ENCODE measurements around the gene LSM7. TPM values are rescaled to one million over a fixed set of nuclear protein-coding genes. Genes with fewer than 3 reads are reported as not detected.

The LSM7 gene
- polyA plus RNA-seq, 3 donors, result 98.6 to 312 (median 132) TPM

DNA sequence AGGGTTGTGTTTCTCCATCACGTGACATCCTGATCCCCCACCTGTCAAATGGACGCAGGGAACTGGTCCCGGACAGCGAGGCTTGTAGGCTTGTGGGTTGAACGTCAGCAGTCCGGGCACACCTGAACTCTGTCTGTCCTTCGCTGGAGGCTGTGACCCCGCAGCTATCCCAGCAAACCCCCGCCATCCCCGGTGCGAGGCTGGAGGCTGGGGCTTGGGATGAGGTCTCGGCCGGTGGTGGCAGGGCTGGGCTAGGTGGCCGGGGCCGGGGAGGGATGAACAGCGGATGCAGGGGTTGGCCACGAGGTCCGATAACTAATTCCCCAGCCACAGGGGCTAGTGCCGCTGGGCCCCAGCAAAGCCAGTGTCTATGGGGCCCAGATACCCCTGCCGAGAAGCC, 8.8 kb downstream of the LSM7 start:
- no peak for DNase-seq
- Mint-ChIP-seq H3K4me3 (no peak overlapping the region), H3K36me3 (peaks cover 17 to 44% of the 10 kb centered on the region in 2 donors), H3K27me3 (ENCODE audit: low read depth in 3 of 3) (peaks cover 0 to 7% (median 0%) of the 10 kb centered on the region in 3 donors), H3K4me1 (peaks cover 16% of the 10 kb centered on the region), H3K27ac (no peak overlapping the region), H3K9me3 (peaks cover 7 to 13% (median 12%) of the 10 kb centered on the region in 7 donors)
- intact Hi-C loops (cut with micrococcal nuclease), result loop anchor here (5.0 kb wide), 3 partner anchors 42 to 167 kb away; partner anchors contain the start of genes AP3D1 (in 2 of the 2), PLEKHJ1 (in 1 of the 2) and SF3A2 (in 1 of the 2)
- H3K27me3 ChIP-seq (ENCODE audit: control insufficient read depth in 2 of 2, insufficient read depth in 2 of 2, low read length in 2 of 2), result no peaks in the 10 kb centered on the region
- no peak overlapping the region for H3K9ac ChIP-seq (ENCODE audit: insufficient read depth, low read length, poor library complexity, severe bottlenecking)
- TF ChIP-seq, protein P1, sequence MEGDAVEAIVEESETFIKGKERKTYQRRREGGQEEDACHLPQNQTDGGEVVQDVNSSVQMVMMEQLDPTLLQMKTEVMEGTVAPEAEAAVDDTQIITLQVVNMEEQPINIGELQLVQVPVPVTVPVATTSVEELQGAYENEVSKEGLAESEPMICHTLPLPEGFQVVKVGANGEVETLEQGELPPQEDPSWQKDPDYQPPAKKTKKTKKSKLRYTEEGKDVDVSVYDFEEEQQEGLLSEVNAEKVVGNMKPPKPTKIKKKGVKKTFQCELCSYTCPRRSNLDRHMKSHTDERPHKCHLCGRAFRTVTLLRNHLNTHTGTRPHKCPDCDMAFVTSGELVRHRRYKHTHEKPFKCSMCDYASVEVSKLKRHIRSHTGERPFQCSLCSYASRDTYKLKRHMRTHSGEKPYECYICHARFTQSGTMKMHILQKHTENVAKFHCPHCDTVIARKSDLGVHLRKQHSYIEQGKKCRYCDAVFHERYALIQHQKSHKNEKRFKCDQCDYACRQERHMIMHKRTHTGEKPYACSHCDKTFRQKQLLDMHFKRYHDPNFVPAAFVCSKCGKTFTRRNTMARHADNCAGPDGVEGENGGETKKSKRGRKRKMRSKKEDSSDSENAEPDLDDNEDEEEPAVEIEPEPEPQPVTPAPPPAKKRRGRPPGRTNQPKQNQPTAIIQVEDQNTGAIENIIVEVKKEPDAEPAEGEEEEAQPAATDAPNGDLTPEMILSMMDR (IDR thresholded peaks at IDR 0.05), result no peak
- no peak overlapping the region for H3K4me3 ChIP-seq (replicated peaks in 1 of 3; ENCODE audit: low read depth in 2 of 3, low read length in 3 of 3)
- H4K20me1 ChIP-seq (ENCODE audit: insufficient read depth, low read length), result peaks cover 4% of the 10 kb centered on the region
- H3K4me1 ChIP-seq (ENCODE audit: control insufficient read depth in 1 of 2, insufficient read depth in 2 of 2, low read length in 2 of 2), result peaks cover 15 to 21% of the 10 kb centered on the region in 2 donors
- no peak overlapping the region for H2AFZ ChIP-seq (ENCODE audit: insufficient read depth, low read depth, low read length, poor library complexity, severe bottlenecking)
- no peak overlapping the region for H3K4me2 ChIP-seq (replicated peaks; ENCODE audit: extremely low read depth, low read length, poor library complexity, severe bottlenecking)
- peaks cover 2% of the 10 kb centered on the region for H3K79me2 ChIP-seq (ENCODE audit: insufficient read depth, low read length)
- 92% methylated on average over 20 of the region's 20 CpGs for whole genome bisulfite sequencing (ENCODE audit: insufficient coverage)
- H3K36me3 ChIP-seq (replicated peaks in 1 of 2; ENCODE audit: control insufficient read depth in 1 of 2, insufficient read depth in 2 of 2, low read length in 2 of 2), result peaks cover 21 to 31% of the 10 kb centered on the region in 2 donors
- peaks cover 0 to 9% of the 10 kb centered on the region in 2 donors for H3K9me3 ChIP-seq (replicated peaks in 1 of 2; ENCODE audit: control insufficient read depth in 1 of 2, insufficient read depth in 1 of 2, low read length in 2 of 2)
- H3K27ac ChIP-seq (ENCODE audit: low read depth in 1 of 2, low read length in 2 of 2), result no peak overlapping the region

DNA sequence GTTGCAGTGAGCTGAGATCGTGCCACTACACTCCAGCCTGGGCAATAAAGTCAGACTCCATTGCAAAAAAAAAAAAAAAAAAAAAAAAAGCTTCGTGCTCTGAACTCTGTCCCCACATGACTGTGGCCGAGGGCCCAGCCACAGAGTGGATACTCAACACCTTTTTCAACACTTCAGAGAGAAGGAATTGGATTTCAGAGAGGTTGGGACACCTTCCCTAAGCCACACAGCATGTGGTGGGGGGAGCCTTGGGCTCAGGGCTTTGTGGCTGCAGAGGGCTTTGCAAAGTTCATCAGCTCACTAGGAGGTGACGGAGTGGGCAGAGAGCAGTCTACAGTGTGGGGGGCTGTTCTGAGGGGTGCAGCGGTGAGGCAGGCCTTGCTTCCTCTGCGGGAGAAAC, 9.5 kb downstream of the LSM7 start:
- H3K9ac ChIP-seq (ENCODE audit: insufficient read depth, low read length, poor library complexity, severe bottlenecking), result no peak overlapping the region
- no peaks in the 10 kb centered on the region for H4K20me1 ChIP-seq (ENCODE audit: insufficient read depth, low read length)
- peaks cover 16% of the 10 kb centered on the region for H3K4me1 Mint-ChIP-seq
- H2AFZ ChIP-seq (ENCODE audit: insufficient read depth, low read depth, low read length, poor library complexity, severe bottlenecking), result no peak overlapping the region
- H3K27ac ChIP-seq (ENCODE audit: low read depth in 1 of 2, low read length in 2 of 2), result no peak overlapping the region
- H3K36me3 ChIP-seq (replicated peaks in 1 of 2; ENCODE audit: control insufficient read depth in 1 of 2, insufficient read depth in 2 of 2, low read length in 2 of 2), result peaks cover 17 to 25% of the 10 kb centered on the region in 2 donors
- DNase-seq, result no peak
- H3K4me3 ChIP-seq (replicated peaks in 1 of 3; ENCODE audit: low read depth in 2 of 3, low read length in 3 of 3), result no peak overlapping the region
- H3K79me2 ChIP-seq (ENCODE audit: insufficient read depth, low read length), result no peaks in the 10 kb centered on the region
- no peak overlapping the region for H3K27ac Mint-ChIP-seq
- peaks cover 8 to 17% (median 13%) of the 10 kb centered on the region in 7 donors for H3K9me3 Mint-ChIP-seq
- TF ChIP-seq, protein P1 (IDR thresholded peaks at IDR 0.05), result no peak
- H3K9me3 ChIP-seq (replicated peaks in 1 of 2; ENCODE audit: control insufficient read depth in 1 of 2, insufficient read depth in 1 of 2, low read length in 2 of 2), result peaks cover 0 to 10% of the 10 kb centered on the region in 2 donors
- H3K4me3 Mint-ChIP-seq, result no peak overlapping the region
- peaks cover 0 to 10% (median 0%) of the 10 kb centered on the region in 3 donors for H3K27me3 Mint-ChIP-seq (ENCODE audit: low read depth in 3 of 3)
- peaks cover 15 to 21% of the 10 kb centered on the region in 2 donors for H3K4me1 ChIP-seq (ENCODE audit: control insufficient read depth in 1 of 2, insufficient read depth in 2 of 2, low read length in 2 of 2)
- no peaks in the 10 kb centered on the region for H3K27me3 ChIP-seq (ENCODE audit: control insufficient read depth in 2 of 2, insufficient read depth in 2 of 2, low read length in 2 of 2)
- intact Hi-C loops (cut with micrococcal nuclease), result loop anchor here (5.0 kb wide), 3 partner anchors 42 to 167 kb away; partner anchors contain the start of genes AP3D1 (in 2 of the 2), PLEKHJ1 (in 1 of the 2) and SF3A2 (in 1 of the 2)
- no peak overlapping the region for H3K4me2 ChIP-seq (replicated peaks; ENCODE audit: extremely low read depth, low read length, poor library complexity, severe bottlenecking)
- H3K36me3 Mint-ChIP-seq, result peaks cover 11 to 38% of the 10 kb centered on the region in 2 donors
- WGBS (ENCODE audit: insufficient coverage), result 33% methylated on average over 3 of the region's 6 CpGs

All from CD14-positive monocyte (primary cell).